SK-N-MC (cell line): ENCODE results near the gene TMEM243.
"Not testable (repeated sequence)": the region's sequence is repeated elsewhere in the genome, so short reads cannot be mapped to it uniquely, and the experiment has no call there.

ENCODE experiments used
- DNase-seq: peaks from one replicate; pipeline ENCODE4 v3.0.0-alpha.2; 2011; ENCODE audit warnings: low read depth, low spot score
- H3K27ac ChIP-seq: fragments of 200-600 bp; sonication (generic); 2 replicates; pipeline ENCODE4 v1.5.1; 2016; ENCODE audit warnings: mixed run types
- H3K36me3 ChIP-seq: fragments of 200-600 bp; sonication (generic); 2 replicates; pipeline ENCODE4 v1.6.1; 2017; ENCODE audit warnings: antibody characterized with exemption, low read length, mixed read lengths; ENCODE audit not compliant: insufficient read depth
- H3K4me3 ChIP-seq: fragments of 200-600 bp; sonication (generic); 2 replicates; pipeline ENCODE4 v1.5.1; 2016
- H3K9ac ChIP-seq: fragments of 200-600 bp; sonication (generic); 2 replicates; pipeline ENCODE4 v1.8.0; 2017; ENCODE audit warnings: mixed run types, mixed read lengths; ENCODE audit not compliant: insufficient read length
- H3K9me3 ChIP-seq: fragments of 200-600 bp; sonication (generic); 2 replicates; pipeline ENCODE4 v1.6.1; 2017; ENCODE audit warnings: low read depth, mild to moderate bottlenecking, antibody characterized with exemption, low read length, moderate library complexity, mixed read lengths
- EZH2 ChIP-seq: fragments of 200-600 bp; sonication (generic); IDR thresholded peaks from one replicate; pipeline ENCODE4 v1.6.1; 2017; ENCODE audit warnings: antibody characterized with exemption
- FOXP2 ChIP-seq: optimal IDR thresholded peaks from 2 replicates; pipeline ENCODE3; 2011; ENCODE audit warnings: mild to moderate bottlenecking, moderate library complexity; ENCODE audit not compliant: insufficient read depth; ENCODE audit errors: extremely low read length, control extremely low read depth
- POLR2AphosphoS5 ChIP-seq: IDR thresholded peaks from 2 replicates; pipeline ENCODE4 v1.6.1; 2012; ENCODE audit warnings: mild to moderate bottlenecking, low read depth, low read length, borderline replicate concordance

Gene TMEM243

GRCh38 chr7:87204933-87205332, 14.6 kb downstream of the TMEM243 start:
- H3K4me3 ChIP-seq: no peak overlapping the region
- peaks cover 3% of the 10 kb centered on the region; the same call in 1 of the 2 replicates for H3K9me3 ChIP-seq
- TF ChIP-seq FOXP2 (no peak), POLR2AphosphoS5 (no peak), EZH2 (no peak)
- no peak overlapping the region for H3K27ac ChIP-seq
- peaks cover 36% of the 10 kb centered on the region for H3K36me3 ChIP-seq
- no peak for DNase-seq
- no peak overlapping the region for H3K9ac ChIP-seq

GRCh38 chr7:87203929-87204328, 15.6 kb downstream of the TMEM243 start:
- not testable (repeated sequence) for H3K9me3 ChIP-seq, H3K27ac ChIP-seq, DNase-seq, H3K9ac ChIP-seq, H3K4me3 ChIP-seq
- TF ChIP-seq POLR2AphosphoS5: 0 out of 2 replicates have a peak, but pooled peaks have one; percentile 17
- H3K36me3 ChIP-seq: peaks cover 46% of the 10 kb centered on the region

GRCh38 chr7:87202705-87203104, 16.8 kb downstream of the TMEM243 start:
- Histone ChIP-seq H3K9ac (no peak overlapping the region), H3K36me3 (peaks cover 54% of the 10 kb centered on the region)
- TF ChIP-seq POLR2AphosphoS5 (no peak), EZH2 (no peak), FOXP2 (no peak)

GRCh38 chr7:87202208-87202607, 17.3 kb downstream of the TMEM243 start:
- no peak for TF ChIP-seq EZH2
- TF ChIP-seq FOXP2: no peak
- no peak for TF ChIP-seq POLR2AphosphoS5
- Histone ChIP-seq H3K9me3 (peaks cover 3% of the 10 kb centered on the region; the same call in 1 of the 2 replicates), H3K9ac (no peak overlapping the region), H3K4me3 (no peak overlapping the region), H3K36me3 (peaks cover 59% of the 10 kb centered on the region), H3K27ac (no peak overlapping the region)
- no peak for DNase-seq

More at GRCh38 chr7:87202705-87203104, 16.8 kb downstream of the TMEM243 start:
- H3K4me3 ChIP-seq: no peak overlapping the region
- no peak overlapping the region for H3K27ac ChIP-seq
- peaks cover 3% of the 10 kb centered on the region; the same call in 1 of the 2 replicates for H3K9me3 ChIP-seq
- DNase-seq: no peak

GRCh38 chr7:87199700-87200450, 19.7 kb downstream of the TMEM243 start:
- Histone ChIP-seq H3K27ac (no peak overlapping the region), H3K4me3 (no peak overlapping the region), H3K9ac (no peak overlapping the region), H3K9me3 (peaks cover 3% of the 10 kb centered on the region; the same call in 1 of the 2 replicates), H3K36me3 (peaks cover 77% of the 10 kb centered on the region)
- no peak for TF ChIP-seq POLR2AphosphoS5
- no peak for TF ChIP-seq FOXP2
- TF ChIP-seq EZH2: no peak
- DNase-seq: no peak

GRCh38 chr7:87199241-87199640, 20.3 kb downstream of the TMEM243 start:
- no peak; the same call in 1 of the 2 replicates for TF ChIP-seq POLR2AphosphoS5
- TF ChIP-seq EZH2: no peak
- no peak for TF ChIP-seq FOXP2
- no peaks in the 10 kb centered on the region for H3K9me3 ChIP-seq
- H3K9ac ChIP-seq: no peak overlapping the region
- H3K4me3 ChIP-seq: no peak overlapping the region
- H3K27ac ChIP-seq: no peak overlapping the region
- H3K36me3 ChIP-seq: peaks cover 83% of the 10 kb centered on the region
- DNase-seq: no peak

GRCh38 chr7:87193912-87194311, 25.6 kb downstream of the TMEM243 start:
- no peak overlapping the region for H3K27ac ChIP-seq
- H3K36me3 ChIP-seq: peaks cover 95% of the 10 kb centered on the region
- H3K9ac ChIP-seq: no peak overlapping the region
- H3K4me3 ChIP-seq: no peak overlapping the region
- TF ChIP-seq EZH2 (no peak), FOXP2 (no peak), POLR2AphosphoS5 (no peak)
- no peak for DNase-seq
- no peaks in the 10 kb centered on the region for H3K9me3 ChIP-seq

GRCh38 chr7:87192784-87193487, 26.6 kb downstream of the TMEM243 start:
- Histone ChIP-seq H3K4me3 (no peak overlapping the region), H3K36me3 (peaks cover 93% of the 10 kb centered on the region), H3K9ac (no peak overlapping the region), H3K27ac (no peak overlapping the region), H3K9me3 (no peaks in the 10 kb centered on the region)
- TF ChIP-seq FOXP2: no peak
- no peak for TF ChIP-seq POLR2AphosphoS5
- TF ChIP-seq EZH2: no peak
- DNase-seq: no peak
